Fibroblast of villous mesenchyme (primary cell): ENCODE measurements around the gene OBSL1. TPM values are rescaled to one million over a fixed set of nuclear protein-coding genes. Genes with fewer than 3 reads are reported as not detected.

Experiments used
- DNase-seq: peaks from one replicate; pipeline ENCODE4 v3.0.0-alpha.2; 2010; ENCODE audit warnings: low read depth
- H3K4me3 ChIP-seq: 2 replicates; pipeline ENCODE4 v1.5.1; 2011; ENCODE audit warnings: low read depth, mild to moderate bottlenecking, low read length
- total RNA-seq: library from RNA; depleted of rRNA; stranded (reverse); fragments of >200 nt; gene quantifications from 2 replicates; pipeline ENCODE4 v1.2.3, GENCODE V29; 2012
- TF ChIP-seq, protein P1 (sequence below): IDR thresholded peaks from 2 replicates; pipeline ENCODE4 v1.5.1; 2012; ENCODE audit warnings: low read depth, mild to moderate bottlenecking, low read length; ENCODE audit not compliant: insufficient read depth

Gene OBSL1
- total RNA-seq, 1 donor: 86.8 TPM

DNA sequence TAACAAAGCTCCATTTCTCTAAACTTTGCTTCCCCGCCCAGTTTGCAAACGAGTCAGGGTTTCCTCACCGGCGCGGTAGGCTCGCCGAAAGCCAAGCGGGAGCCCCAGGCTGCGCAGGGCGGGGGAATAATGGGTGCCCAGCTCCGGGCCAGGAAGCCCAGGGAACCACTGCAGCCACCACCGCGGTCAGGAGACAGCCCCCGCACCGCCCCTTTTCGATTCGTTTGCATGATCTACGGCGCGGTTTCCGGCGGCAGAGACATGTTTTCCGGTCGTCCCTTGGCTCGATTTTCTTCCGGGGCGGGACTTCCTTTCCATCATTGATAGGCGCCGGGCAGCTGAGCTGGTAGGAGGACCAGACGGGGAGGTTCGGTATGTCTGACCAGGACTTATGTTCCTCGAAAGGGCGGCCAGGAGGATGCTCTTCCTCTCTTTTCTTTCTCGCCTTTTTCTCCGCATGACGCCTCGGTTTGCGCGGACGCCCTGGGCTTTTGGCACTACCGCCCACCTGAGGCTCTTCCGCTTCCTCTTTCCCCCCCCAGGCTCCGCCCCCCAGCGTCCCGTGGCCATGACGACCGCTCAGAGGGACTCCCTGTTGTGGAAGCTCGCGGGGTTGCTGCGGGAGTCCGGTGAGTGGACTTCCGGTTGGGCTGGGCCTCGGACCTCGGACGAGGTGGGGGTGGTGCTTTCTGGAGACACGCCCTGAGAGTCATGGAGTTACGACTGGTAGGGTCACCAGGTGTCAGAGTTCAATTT is 26.4 kb upstream of the OBSL1 start, which contains the start of gene STK11IP:
Gene STK11IP (plus strand): TSS at position 306 of the 756 bp plus-strand sequence. CDS start 263 bp downstream, at position 569.
- DNase-seq: peak; percentile 97
- TF ChIP-seq, protein P1, sequence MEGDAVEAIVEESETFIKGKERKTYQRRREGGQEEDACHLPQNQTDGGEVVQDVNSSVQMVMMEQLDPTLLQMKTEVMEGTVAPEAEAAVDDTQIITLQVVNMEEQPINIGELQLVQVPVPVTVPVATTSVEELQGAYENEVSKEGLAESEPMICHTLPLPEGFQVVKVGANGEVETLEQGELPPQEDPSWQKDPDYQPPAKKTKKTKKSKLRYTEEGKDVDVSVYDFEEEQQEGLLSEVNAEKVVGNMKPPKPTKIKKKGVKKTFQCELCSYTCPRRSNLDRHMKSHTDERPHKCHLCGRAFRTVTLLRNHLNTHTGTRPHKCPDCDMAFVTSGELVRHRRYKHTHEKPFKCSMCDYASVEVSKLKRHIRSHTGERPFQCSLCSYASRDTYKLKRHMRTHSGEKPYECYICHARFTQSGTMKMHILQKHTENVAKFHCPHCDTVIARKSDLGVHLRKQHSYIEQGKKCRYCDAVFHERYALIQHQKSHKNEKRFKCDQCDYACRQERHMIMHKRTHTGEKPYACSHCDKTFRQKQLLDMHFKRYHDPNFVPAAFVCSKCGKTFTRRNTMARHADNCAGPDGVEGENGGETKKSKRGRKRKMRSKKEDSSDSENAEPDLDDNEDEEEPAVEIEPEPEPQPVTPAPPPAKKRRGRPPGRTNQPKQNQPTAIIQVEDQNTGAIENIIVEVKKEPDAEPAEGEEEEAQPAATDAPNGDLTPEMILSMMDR: no peak
- peak within 1 kb of the TSS; percentile 83 for H3K4me3 ChIP-seq

DNA sequence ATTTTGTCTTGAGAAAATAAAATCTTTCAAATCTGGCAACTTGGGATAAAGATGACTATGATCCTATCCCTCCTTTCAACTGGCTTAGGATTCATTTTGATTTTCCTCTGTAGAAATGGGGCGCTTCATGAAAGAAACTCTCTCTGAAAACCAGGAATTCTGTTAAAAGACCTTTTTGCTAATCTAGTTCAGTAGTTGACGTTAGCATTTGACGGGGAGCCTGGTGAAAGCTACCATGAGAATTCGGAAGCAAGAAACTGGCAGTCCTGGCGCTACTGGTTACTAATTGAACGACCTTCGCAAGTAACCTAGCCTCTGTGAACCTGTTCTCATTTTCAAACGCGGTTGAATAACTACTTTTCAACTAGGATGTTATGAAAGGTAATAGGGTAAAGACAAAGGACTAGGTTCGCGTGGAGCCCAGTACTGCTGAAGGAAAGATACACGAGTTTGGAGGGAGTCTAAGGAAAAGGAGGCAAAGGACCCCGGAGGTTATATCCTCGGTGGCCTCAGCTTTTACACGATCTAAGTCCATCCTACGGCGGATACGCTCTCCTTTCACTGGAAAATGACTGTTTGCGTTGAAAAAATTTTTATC is 25.7 kb upstream of the OBSL1 start:
- TF ChIP-seq, protein P1: no peak
- DNase-seq: peak; percentile 36
- H3K4me3 ChIP-seq: peak overlapping the region; percentile 83

- TF ChIP-seq, protein P1: no peak
- H3K4me3 ChIP-seq: no peak overlapping the region
- DNase-seq: no peak
Measured at GRCh38 chr2:219595256-219595655, 23.9 kb upstream of the OBSL1 start.

GRCh38 chr2:219593154-219593553 is 21.8 kb upstream of the OBSL1 start:
- DNase-seq: no peak
- H3K4me3 ChIP-seq: no peak overlapping the region
- TF ChIP-seq, protein P1: no peak

GRCh38 chr2:219592736-219593135 is 21.4 kb upstream of the OBSL1 start:
- H3K4me3 ChIP-seq: no peak overlapping the region
- TF ChIP-seq, protein P1: no peak
- no peak for DNase-seq

- H3K4me3 ChIP-seq: no peak overlapping the region
- TF ChIP-seq, protein P1: no peak
- no peak for DNase-seq
Measured at GRCh38 chr2:219591091-219591490, 19.8 kb upstream of the OBSL1 start.
